ENCODE results near the gene KLK11. TPM values are rescaled to one million over a fixed set of nuclear protein-coding genes. Genes with fewer than 3 reads are reported as not detected.

The KLK11 gene
- total RNA-seq: 1.1 and 3.9 TPM in 2 replicates

GRCh38 chr19:51026554-51026831 lies at the start of gene KLK11:
Gene KLK11, minus strand, starts transcription at chr19:51026616. Its CDS starts 985 bp downstream, at chr19:51025631.

GRCh38 chr19:51064534-51065220 lies 38.3 kb upstream of the KLK11 start, which contains the start of gene KLK13:
Gene KLK13, minus strand, starts transcription at chr19:51065092. Its CDS starts 25 bp downstream, at chr19:51065067.

GRCh38 chr19:51034704-51035103 lies 8.3 kb upstream of the KLK11 start, which contains the start of gene KLK12:
Gene KLK12, minus strand, starts transcription at chr19:51035002. Its CDS starts 381 bp downstream, at chr19:51034621.

GRCh38 chr19:51019544-51019925 lies 6.9 kb downstream of the KLK11 start, which contains the start of gene KLK10:
Gene KLK10, minus strand, starts transcription at chr19:51019709. Its CDS starts 579 bp downstream, at chr19:51019130.

GRCh38 chr19:51001515-51001914 lies 24.9 kb downstream of the KLK11 start, which contains the start of gene KLK8:
Gene KLK8, minus strand, starts transcription at chr19:51001604. Its CDS starts 437 bp downstream, at chr19:51001167.

GRCh38 chr19:50983625-50984292 lies 42.7 kb downstream of the KLK11 start, which contains the start of gene KLK7:
Gene KLK7, minus strand, starts transcription at chr19:50983917. Its CDS starts 1,518 bp downstream, at chr19:50982399.

Other genes with a start within 250 kb of the KLK11 start
- gene ACP4, start 236.2 kb downstream of the KLK11 start, total RNA-seq: not detected in 2 replicates
- 0.24 TPM in 1 of 2 replicates, not detected in the other for gene KLK1, start 202.8 kb downstream of the KLK11 start, total RNA-seq
- not detected in 2 replicates for gene KLK15, start 193.0 kb downstream of the KLK11 start, total RNA-seq
- under 0.01 and 0.43 TPM in 2 replicates for gene KLK3, start 171.7 kb downstream of the KLK11 start, total RNA-seq
- gene KLK2, start 153.2 kb downstream of the KLK11 start, total RNA-seq: not detected in 2 replicates
- gene KLK4, start 115.2 kb downstream of the KLK11 start, total RNA-seq: not detected in 2 replicates
- 1.7 and 23.6 TPM in 2 replicates for gene KLK5, start 73.6 kb downstream of the KLK11 start, total RNA-seq
- 0.85 and 3.1 TPM in 2 replicates for gene KLK6, start 57.0 kb downstream of the KLK11 start, total RNA-seq
- 3.2 and 13.0 TPM in 2 replicates for gene KLK7, start 42.7 kb downstream of the KLK11 start, total RNA-seq
- gene KLK8, start 25.0 kb downstream of the KLK11 start, total RNA-seq: 8.3 and 13.0 TPM in 2 replicates
- gene KLK10, start 6.9 kb downstream of the KLK11 start, total RNA-seq: 7.7 and 14.5 TPM in 2 replicates
- 0.96 TPM in 1 of 2 replicates, not detected in the other for gene KLK12, start 8.4 kb upstream of the KLK11 start, total RNA-seq
- gene KLK13, start 38.5 kb upstream of the KLK11 start, total RNA-seq: not detected in 2 replicates
- not detected in 2 replicates for gene KLK14, start 56.3 kb upstream of the KLK11 start, total RNA-seq
- 17.1 and 20.7 TPM in 2 replicates for gene CTU1, start 81.8 kb upstream of the KLK11 start, total RNA-seq
- gene SIGLEC9, start 98.3 kb upstream of the KLK11 start, total RNA-seq: not detected in 2 replicates
- gene SIGLEC7, start 115.7 kb upstream of the KLK11 start, total RNA-seq: not detected in 2 replicates
- not detected in 2 replicates for gene CD33, start 198.5 kb upstream of the KLK11 start, total RNA-seq
- not detected in 2 replicates for gene SIGLECL1, start 224.5 kb upstream of the KLK11 start, total RNA-seq